ENCODE data around the gene SH3BP5.

SH3BP5 gene

GRCh38 chr3:15295506-15295905 lies 36.9 kb downstream of the SH3BP5 start:
- DNase-seq, result no peak

- DNase-seq, result no peak
Measured at GRCh38 chr3:15294929-15295328, 37.5 kb downstream of the SH3BP5 start.

- DNase-seq, result no peak
Measured at GRCh38 chr3:15292765-15293522, 39.4 kb downstream of the SH3BP5 start.

GRCh38 chr3:15291589-15292541 lies 40.5 kb downstream of the SH3BP5 start:
- peak in 1 of 2 experiments; percentile 46 for DNase-seq

- no peak for DNase-seq
Measured at GRCh38 chr3:15290736-15291135, 41.6 kb downstream of the SH3BP5 start.

- DNase-seq, result no peak
Measured at GRCh38 chr3:15289661-15290060, 42.7 kb downstream of the SH3BP5 start.

GRCh38 chr3:15288331-15289035 lies 43.9 kb downstream of the SH3BP5 start:
- no peak for DNase-seq

- no peak for DNase-seq
Measured at GRCh38 chr3:15287565-15288330, 44.6 kb downstream of the SH3BP5 start.

- DNase-seq, result no peak
Measured at GRCh38 chr3:15286022-15286421, 46.4 kb downstream of the SH3BP5 start.

GRCh38 chr3:15284121-15284889 lies 48.1 kb downstream of the SH3BP5 start:
- DNase-seq, result no peak

GRCh38 chr3:15283702-15284101 lies 48.7 kb downstream of the SH3BP5 start:
- DNase-seq, result no peak

- no peak for DNase-seq
Measured at GRCh38 chr3:15281817-15282216, 50.6 kb downstream of the SH3BP5 start.

GRCh38 chr3:15280853-15281532 lies 51.4 kb downstream of the SH3BP5 start:
- no peak for DNase-seq

GRCh38 chr3:15279671-15280402 lies 52.5 kb downstream of the SH3BP5 start:
- DNase-seq, result no peak

- no peak for DNase-seq
Measured at GRCh38 chr3:15279205-15279604, 53.2 kb downstream of the SH3BP5 start.

- no peak for DNase-seq
Measured at GRCh38 chr3:15277861-15278500, 54.4 kb downstream of the SH3BP5 start.

GRCh38 chr3:15276028-15276724 lies 56.2 kb downstream of the SH3BP5 start:
- DNase-seq, result no peak

- DNase-seq, result no peak
Measured at GRCh38 chr3:15273227-15273626, 59.2 kb downstream of the SH3BP5 start.
